Rectal smooth muscle tissue (tissue), 1 donor: ENCODE data around the gene AKT1S1.
"Not testable (repeated sequence)": the region's sequence is repeated elsewhere in the genome, so short reads cannot be mapped to it uniquely, and the experiment has no call there.

ENCODE experiments used
- H3K27ac ChIP-seq: one replicate; pipeline ENCODE4 v1.7.0; 2013; ENCODE audit warnings: low read depth, low read length, inconsistent platforms
- H3K27me3 ChIP-seq: one replicate; pipeline ENCODE4 v1.7.0; 2013; ENCODE audit warnings: low read length; ENCODE audit not compliant: control insufficient read depth, insufficient read depth
- H3K36me3 ChIP-seq: one replicate; pipeline ENCODE4 v1.7.0; 2013; ENCODE audit warnings: low read length; ENCODE audit not compliant: control insufficient read depth, insufficient read depth
- H3K4me1 ChIP-seq: one replicate; pipeline ENCODE4 v1.7.0; 2013; ENCODE audit warnings: low read length; ENCODE audit not compliant: control insufficient read depth, insufficient read depth
- H3K4me3 ChIP-seq: one replicate; pipeline ENCODE4 v1.7.0; 2013; ENCODE audit warnings: low read length
- H3K9ac ChIP-seq: one replicate; pipeline ENCODE4 v1.7.0; 2013; ENCODE audit warnings: low read length

The AKT1S1 gene

DNA sequence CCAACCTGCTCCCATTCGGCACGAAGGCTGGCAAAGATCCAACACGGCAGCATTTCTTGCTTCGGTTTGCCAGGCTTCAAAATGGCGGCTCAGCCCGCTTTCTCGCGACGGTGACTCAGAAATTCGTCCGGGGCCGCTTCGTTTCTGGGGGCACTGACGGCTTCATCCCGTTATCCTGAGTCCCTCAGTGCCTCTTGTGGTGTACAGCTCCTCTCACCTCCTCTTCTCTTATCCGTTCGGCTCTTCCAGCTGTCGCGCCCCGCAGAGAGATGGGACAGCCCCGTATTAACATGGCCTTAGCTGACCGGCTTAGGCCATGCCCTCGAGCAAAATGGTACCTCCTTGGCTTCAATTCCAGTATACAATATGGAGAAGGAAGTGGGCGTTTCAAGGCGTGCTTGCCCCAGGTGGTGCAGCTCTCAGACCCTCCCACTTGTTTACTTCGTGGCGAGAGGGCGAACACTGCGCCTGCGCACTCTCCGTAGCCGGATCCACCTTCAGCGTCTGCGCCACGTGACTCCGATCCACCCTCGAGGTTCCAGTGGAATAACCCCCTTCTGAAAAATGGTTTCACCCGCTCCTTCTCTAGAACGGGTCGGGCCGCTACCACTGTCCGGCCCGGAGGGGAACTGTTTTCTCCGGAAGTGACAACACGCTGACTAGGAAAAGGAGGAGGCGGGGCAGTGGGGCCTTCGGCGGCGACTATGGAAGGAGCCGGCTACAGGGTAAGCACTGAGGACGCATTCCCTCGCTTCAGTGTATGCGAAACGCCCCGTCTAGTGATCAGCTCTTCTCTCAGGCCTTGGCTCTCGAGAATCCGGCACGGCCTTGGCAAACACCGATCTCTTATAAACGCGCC is at the start of gene AKT1S1, which contains the start of gene TBC1D17:
Gene AKT1S1, minus strand, starts transcription at position 336 of the 859 bp plus-strand sequence. CDS start 4,060 bp downstream, outside the sequence.
Gene TBC1D17, plus strand, starts transcription at position 683 of the 859 bp plus-strand sequence. Its CDS starts 22 bp downstream, at position 705.
- Histone ChIP-seq H3K27me3 (no peaks in the 10 kb centered on the region), H3K9ac (peak within 1 kb of the TSS; percentile 92), H3K4me1 (peaks cover 10% of the 10 kb centered on the region), H3K27ac (peak within 1 kb of the TSS; percentile 99), H3K36me3 (peaks cover 24% of the 10 kb centered on the region), H3K4me3 (peak within 1 kb of the TSS; percentile 95)

GRCh38 chr19:49926515-49926914 is 49.4 kb upstream of the AKT1S1 start:
- Histone ChIP-seq H3K36me3 (peaks cover 15% of the 10 kb centered on the region), H3K27me3 (no peaks in the 10 kb centered on the region), H3K27ac (no peak overlapping the region), H3K4me1 (peaks cover 5% of the 10 kb centered on the region), H3K4me3 (no peak overlapping the region), H3K9ac (no peak overlapping the region)

DNA sequence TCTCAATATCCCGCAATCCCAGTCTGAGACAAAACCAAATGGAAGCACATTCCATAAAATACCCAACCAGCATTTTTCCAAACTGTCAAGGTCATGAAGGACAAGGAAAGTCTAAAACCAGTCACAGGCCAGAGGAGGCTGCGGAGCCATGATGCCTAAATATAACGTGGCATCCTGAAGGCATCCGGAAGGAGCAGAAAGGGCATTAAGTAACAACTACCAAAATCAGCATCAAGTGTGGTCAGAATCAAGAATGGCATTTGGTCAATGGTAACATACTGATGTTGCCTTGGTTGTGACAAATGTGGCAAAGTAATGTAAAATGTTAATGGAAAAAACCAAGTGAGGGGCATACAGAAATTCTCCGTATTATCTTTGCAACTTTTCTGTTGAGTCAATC is 48.3 kb upstream of the AKT1S1 start:
- Histone ChIP-seq H3K27ac (no peak overlapping the region), H3K4me1 (peaks cover 5% of the 10 kb centered on the region), H3K36me3 (peaks cover 15% of the 10 kb centered on the region), H3K27me3 (no peaks in the 10 kb centered on the region), H3K9ac (no peak overlapping the region), H3K4me3 (no peak overlapping the region)

DNA sequence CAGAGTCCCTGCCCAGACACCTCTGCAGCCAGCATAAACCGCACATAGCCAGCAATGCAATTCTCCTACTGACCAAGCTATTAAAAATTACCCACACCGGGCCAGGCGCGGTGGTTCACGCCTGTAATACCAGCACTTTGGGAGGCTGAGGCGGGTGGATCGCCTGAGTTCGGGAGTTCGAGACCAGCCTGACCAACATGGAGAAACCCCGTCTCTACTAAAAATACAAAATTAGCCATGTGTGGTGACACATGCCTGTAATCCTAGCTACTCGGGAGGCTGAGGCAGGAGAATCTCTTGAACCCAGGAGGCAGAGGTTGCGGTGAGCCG is 47.7 kb upstream of the AKT1S1 start:
- not testable (repeated sequence) for H3K4me3 ChIP-seq, H3K27ac ChIP-seq, H3K4me1 ChIP-seq, H3K27me3 ChIP-seq, H3K9ac ChIP-seq
- H3K36me3 ChIP-seq, result peaks cover 15% of the 10 kb centered on the region

GRCh38 chr19:49924004-49924880 is 47.1 kb upstream of the AKT1S1 start:
- Histone ChIP-seq H3K36me3 (peaks cover 15% of the 10 kb centered on the region), H3K27me3 (no peaks in the 10 kb centered on the region), H3K27ac (no peak overlapping the region), H3K9ac (no peak overlapping the region), H3K4me3 (no peak overlapping the region), H3K4me1 (peaks cover 5% of the 10 kb centered on the region)

- peaks cover 5% of the 10 kb centered on the region for H3K4me1 ChIP-seq
- peaks cover 15% of the 10 kb centered on the region for H3K36me3 ChIP-seq
- no peaks in the 10 kb centered on the region for H3K27me3 ChIP-seq
- H3K27ac ChIP-seq, result no peak overlapping the region
- no peak overlapping the region for H3K4me3 ChIP-seq
- no peak overlapping the region for H3K9ac ChIP-seq
Observed at GRCh38 chr19:49923055-49924003, 46.2 kb upstream of the AKT1S1 start.

- Histone ChIP-seq H3K4me1 (no peaks in the 10 kb centered on the region), H3K36me3 (peaks cover 17% of the 10 kb centered on the region)
Observed at GRCh38 chr19:49921871-49922795, 45.0 kb upstream of the AKT1S1 start.

GRCh38 chr19:49920624-49921363 is 43.6 kb upstream of the AKT1S1 start:
- Histone ChIP-seq H3K27ac (no peak overlapping the region), H3K36me3 (peaks cover 19% of the 10 kb centered on the region), H3K9ac (no peak overlapping the region), H3K27me3 (no peaks in the 10 kb centered on the region), H3K4me1 (no peaks in the 10 kb centered on the region), H3K4me3 (no peak overlapping the region)

More at GRCh38 chr19:49921871-49922795, 45.0 kb upstream of the AKT1S1 start:
- Histone ChIP-seq H3K9ac (no peak overlapping the region), H3K27me3 (no peaks in the 10 kb centered on the region), H3K4me3 (no peak overlapping the region), H3K27ac (no peak overlapping the region)

DNA sequence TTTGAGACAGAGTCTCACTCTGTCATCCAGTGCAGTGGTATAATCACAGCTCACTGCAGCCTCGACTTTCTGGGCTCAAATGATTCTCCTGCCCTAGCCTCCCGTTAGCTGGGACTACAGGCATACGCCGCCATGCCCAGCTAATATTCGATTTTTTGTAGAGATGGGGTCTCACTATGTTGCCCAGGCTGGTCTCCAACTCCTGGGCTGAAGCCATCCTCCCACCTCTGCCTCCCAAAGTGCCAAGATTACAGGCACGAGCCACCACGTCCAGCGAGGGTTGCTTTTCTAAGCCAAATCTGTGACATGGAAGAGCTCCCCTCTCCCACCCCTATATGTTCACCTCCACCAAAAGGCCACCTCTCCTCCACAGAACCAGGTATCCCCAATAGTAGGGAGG is 40.9 kb upstream of the AKT1S1 start:
- H3K4me3 ChIP-seq, result no peak overlapping the region
- no peak overlapping the region for H3K9ac ChIP-seq
- no peak overlapping the region for H3K27ac ChIP-seq
- no peaks in the 10 kb centered on the region for H3K27me3 ChIP-seq
- peaks cover 18% of the 10 kb centered on the region for H3K36me3 ChIP-seq
- H3K4me1 ChIP-seq, result no peaks in the 10 kb centered on the region

DNA sequence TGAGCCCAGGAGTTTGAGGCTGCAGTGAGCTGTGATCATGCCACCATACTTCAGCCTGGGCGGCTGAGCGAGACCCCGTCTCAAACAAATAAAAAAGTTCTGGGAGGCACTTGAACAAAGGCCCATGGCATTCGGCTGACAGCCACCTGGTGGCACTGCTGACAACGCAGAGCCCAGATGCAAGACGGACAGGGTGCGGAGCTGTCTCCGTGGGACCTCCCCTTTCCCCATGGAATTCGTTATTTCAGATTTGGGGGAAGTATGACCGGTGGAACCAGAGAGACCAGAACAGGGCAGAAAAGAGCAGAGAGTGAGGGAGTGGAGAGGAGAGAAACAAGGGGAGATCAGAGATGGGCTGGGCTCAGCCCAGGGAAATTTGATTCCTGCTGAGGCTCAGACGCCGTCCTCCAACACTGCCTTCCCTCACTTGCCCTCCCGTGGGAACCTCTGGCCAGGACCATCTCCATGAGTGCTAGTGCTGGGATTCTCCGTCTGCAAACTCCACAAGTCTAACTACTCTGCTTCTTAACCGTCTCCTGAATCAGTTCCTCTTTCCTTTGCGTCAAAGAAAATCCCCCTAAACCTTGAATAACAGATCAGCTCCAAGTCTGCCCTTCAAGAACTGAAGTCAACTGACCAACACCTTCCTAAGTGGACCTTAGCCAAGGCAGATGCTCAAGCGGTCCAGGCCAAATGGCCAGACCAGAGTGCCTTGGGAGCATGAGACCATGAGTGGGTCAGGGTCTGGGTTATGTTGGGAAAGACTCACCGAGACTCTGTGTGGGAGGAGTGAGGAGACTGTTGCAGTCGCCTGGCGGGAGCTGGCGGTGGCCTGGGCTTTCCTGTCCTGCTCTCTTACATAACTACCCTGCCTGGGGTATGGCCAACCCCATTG is 39.9 kb upstream of the AKT1S1 start:
- Histone ChIP-seq H3K27ac (no peak overlapping the region), H3K9ac (no peak overlapping the region), H3K27me3 (no peaks in the 10 kb centered on the region), H3K36me3 (peaks cover 15% of the 10 kb centered on the region), H3K4me3 (no peak overlapping the region), H3K4me1 (no peaks in the 10 kb centered on the region)
